ENCODE results near the gene CSTB. TPM values are rescaled to one million over a fixed set of nuclear protein-coding genes. Genes with fewer than 3 reads are reported as not detected.

The CSTB gene
- total RNA-seq, 1 experiment from 2014 or later: 36.1 TPM

- TF ChIP-seq ZNF425 (CRISPR knock-in tag; conservative IDR thresholded peaks at IDR 0.05): no peak
Measured at GRCh38 chr21:43794857-43795256, 18.7 kb upstream of the CSTB start (continued).

- Mint-ChIP-seq H3K4me3 (no peak overlapping the region), H3K9me3 (no peaks in the 10 kb centered on the region), H3K27me3 (ENCODE audit: low read depth) (no peaks in the 10 kb centered on the region), H3K27ac (no peak overlapping the region), H3K4me1 (peaks cover 11% of the 10 kb centered on the region), H3K36me3 (peaks cover 74% of the 10 kb centered on the region)
- POLR2A ChIA-PET: no interaction called here
- DNase-seq (ENCODE audit: low spot score) (no peak), ATAC-seq (no peak)
- TF ChIP-seq CREM (CRISPR knock-in tag; IDR thresholded peaks at IDR 0.05): no peak
- TF ChIP-seq ZNF425 (CRISPR knock-in tag; conservative IDR thresholded peaks at IDR 0.05): no peak
- no peak for TF ChIP-seq CREB1 (CRISPR knock-in tag; IDR thresholded peaks at IDR 0.05)
- CTCF ChIA-PET: no interaction called here
Measured at GRCh38 chr21:43794311-43794710, 18.2 kb upstream of the CSTB start.

GRCh38 chr21:43793243-43793642 lies 17.1 kb upstream of the CSTB start:
- Mint-ChIP-seq H3K27ac (no peak overlapping the region), H3K27me3 (ENCODE audit: low read depth) (no peaks in the 10 kb centered on the region), H3K4me3 (no peak overlapping the region), H3K4me1 (peaks cover 11% of the 10 kb centered on the region), H3K9me3 (no peaks in the 10 kb centered on the region), H3K36me3 (peaks cover 67% of the 10 kb centered on the region)
- ATAC-seq (no peak), DNase-seq (ENCODE audit: low spot score) (no peak)
- ChIA-PET POLR2A (interaction anchor here (0.6 kb wide), 1 partner anchor 21 kb away, joined by 3 read pairs; no protein-coding TSS in a partner anchor), CTCF (no interaction called here)
- no peak for TF ChIP-seq USF1 (CRISPR knock-in tag; IDR thresholded peaks at IDR 0.05)
- no peak for TF ChIP-seq HMGXB4 (CRISPR knock-in tag; IDR thresholded peaks at IDR 0.05)
- TF ChIP-seq NR2C2 (CRISPR knock-in tag; IDR thresholded peaks at IDR 0.05): no peak
- TF ChIP-seq ATF2 (CRISPR knock-in tag; IDR thresholded peaks at IDR 0.05; ENCODE audit: borderline replicate concordance, low read depth): no peak
- no peak for TF ChIP-seq MXD4 (CRISPR knock-in tag; IDR thresholded peaks at IDR 0.05; ENCODE audit: borderline replicate concordance)
- TF ChIP-seq AFF4 (CRISPR knock-in tag; IDR thresholded peaks at IDR 0.05; ENCODE audit: borderline replicate concordance): no peak
- no peak for TF ChIP-seq ESRRA (CRISPR knock-in tag; IDR thresholded peaks at IDR 0.05; ENCODE audit: borderline replicate concordance)
- no peak for TF ChIP-seq ZNF121 (CRISPR knock-in tag; IDR thresholded peaks at IDR 0.05)
- no peak for TF ChIP-seq KAT7 (CRISPR knock-in tag; IDR thresholded peaks at IDR 0.05; ENCODE audit: borderline replicate concordance)
- no peak for TF ChIP-seq IRF2 (CRISPR knock-in tag; IDR thresholded peaks at IDR 0.05; ENCODE audit: borderline replicate concordance, low read depth)
- no peak for TF ChIP-seq NFE2L1 (CRISPR knock-in tag; IDR thresholded peaks at IDR 0.05)
- no peak for TF ChIP-seq OVOL2 (CRISPR knock-in tag; IDR thresholded peaks at IDR 0.05; ENCODE audit: borderline replicate concordance)
- no peak for TF ChIP-seq ZNF317 (CRISPR knock-in tag; IDR thresholded peaks at IDR 0.05; ENCODE audit: borderline replicate concordance, low read depth)
- no peak for TF ChIP-seq JAZF1 (CRISPR knock-in tag; IDR thresholded peaks at IDR 0.05)
- no peak for TF ChIP-seq ZNF396 (CRISPR knock-in tag; IDR thresholded peaks at IDR 0.05; ENCODE audit: borderline replicate concordance)

Measured in WTC11 (cell line).